ENCODE results near the gene RAB11A.
"Not testable (repeated sequence)": the region's sequence is repeated elsewhere in the genome, so short reads cannot be mapped to it uniquely, and the experiment has no call there.

RAB11A gene

DNA sequence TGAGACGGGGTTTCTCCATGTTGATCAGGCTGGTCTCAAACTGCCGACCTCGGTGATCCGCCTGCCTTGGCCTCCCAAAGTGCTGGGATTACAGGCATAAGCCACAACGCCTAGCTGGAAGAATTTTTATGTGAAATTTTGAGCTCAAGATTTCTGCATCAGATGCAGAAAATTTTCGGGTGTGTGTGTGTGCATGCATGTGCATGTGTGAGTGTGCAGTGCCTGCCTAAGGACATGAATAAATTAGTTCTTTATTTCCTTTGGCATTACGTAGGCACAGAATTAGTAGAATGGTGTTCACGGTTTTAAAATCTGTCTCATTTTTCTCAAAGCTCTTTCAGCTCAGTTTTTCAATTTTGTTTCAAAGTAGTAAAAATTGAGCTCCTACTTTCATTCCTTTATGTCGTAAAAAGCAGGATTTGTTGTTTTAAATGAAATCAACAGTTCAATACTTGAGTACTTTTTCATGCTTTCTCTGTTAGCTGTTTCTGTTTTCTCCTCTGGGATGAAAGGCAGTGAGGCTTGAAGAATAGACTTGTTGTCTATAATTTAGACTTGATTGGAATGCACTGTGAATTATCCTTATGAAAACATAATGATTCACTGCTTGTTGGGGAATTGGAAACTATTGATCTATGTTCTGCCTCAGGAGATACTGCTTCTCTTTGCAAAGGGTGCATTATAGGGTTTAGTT, 23.3 kb upstream of the RAB11A start:
- no peak for DNase-seq (ENCODE audit: low read depth in 3 of 3)

DNA sequence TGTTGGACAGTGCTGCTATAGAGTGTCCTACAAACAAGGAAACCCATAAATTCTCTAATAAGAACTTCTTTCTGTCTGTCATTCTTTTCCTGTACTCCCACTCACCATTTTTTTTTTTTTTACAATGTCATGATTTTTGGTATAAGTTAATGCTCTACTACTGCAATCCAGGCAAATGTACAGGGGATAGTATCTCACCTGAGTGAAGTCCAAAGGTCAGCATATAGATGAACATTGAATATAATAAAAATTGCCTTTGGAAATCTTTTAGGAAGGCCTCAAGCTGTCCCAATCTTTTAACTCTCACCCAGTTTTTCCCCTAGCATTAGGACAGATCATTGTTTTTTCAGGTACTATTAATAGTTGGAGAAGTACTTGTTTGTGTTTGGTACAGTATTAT, 21.3 kb upstream of the RAB11A start:
- DNase-seq (ENCODE audit: low read depth in 3 of 3), result no peak

DNA sequence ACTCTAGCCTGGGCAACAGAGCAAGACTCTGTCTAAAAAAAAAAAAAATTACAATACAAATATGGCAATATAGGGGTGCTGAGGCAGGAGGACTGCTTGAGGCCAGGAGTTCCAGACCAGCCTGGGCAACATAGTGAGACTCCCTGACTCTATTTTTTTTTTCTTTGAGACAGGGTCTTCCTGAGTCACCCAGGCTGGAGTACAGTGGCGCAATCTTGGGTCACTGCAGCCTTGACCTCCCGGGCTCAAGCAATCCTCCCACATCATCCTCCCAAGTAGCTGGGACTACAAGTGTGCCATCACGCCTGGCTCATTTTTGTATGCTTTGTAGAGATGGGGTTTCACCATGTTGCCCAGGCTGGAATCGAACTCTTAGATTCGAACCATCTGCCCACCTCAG, 17.3 kb upstream of the RAB11A start:
- DNase-seq (ENCODE audit: low read depth in 3 of 3), result no peak

DNA sequence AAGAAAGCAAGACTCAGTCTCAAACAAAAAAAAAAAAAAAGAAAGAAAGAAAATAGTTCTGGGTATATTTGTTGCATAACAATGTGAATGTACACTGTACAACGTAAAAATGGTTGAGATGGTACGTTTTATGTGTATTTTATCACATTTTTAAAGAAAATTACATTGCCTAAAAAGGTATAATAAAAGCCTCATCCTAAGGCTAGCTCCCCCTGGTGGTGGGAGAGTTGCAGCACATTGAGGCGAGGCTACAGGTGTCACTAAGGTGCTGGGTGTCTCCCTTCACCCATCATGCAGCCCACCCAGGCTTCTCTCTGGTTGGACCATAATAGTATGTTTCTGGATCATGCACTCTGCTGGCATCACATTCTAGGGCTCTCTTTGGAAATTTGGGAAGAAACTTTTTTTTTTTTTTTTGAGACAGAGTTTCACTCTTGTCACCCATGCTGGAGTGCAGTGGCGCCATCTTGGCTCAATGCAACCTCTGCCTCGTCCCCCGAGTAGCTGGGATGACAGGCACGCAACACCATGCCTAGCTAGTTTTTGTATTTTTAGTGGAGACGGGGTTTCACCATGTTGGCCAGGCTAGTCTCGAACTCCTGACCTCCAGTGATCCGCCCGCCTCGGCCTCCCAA, 12.4 kb upstream of the RAB11A start:
- peak; percentile 64 to 77 (median 74) for DNase-seq (ENCODE audit: low read depth in 3 of 3)

GRCh38 chr15:65857718-65858402, 11.4 kb upstream of the RAB11A start:
- no peak for DNase-seq (ENCODE audit: low read depth in 3 of 3)

DNA sequence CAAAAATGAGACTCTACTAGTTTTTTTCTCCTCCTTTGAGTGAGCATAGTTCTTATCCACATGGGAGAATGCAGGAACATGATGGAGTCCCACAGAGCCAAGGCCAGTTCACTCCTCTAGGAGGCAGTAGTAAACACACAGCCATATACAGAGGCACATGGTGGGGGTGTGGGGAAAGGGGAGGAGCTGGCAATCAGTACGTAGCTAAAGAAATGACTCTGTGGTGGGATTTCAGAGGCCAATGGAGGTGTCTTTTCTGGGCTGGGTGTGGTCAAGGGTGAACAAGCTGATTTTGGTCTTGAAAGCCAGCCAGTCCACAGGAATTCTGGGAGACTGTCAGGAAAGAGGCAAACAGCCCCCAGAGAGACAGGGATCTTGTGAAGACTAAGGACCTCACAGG, 6.6 kb upstream of the RAB11A start:
- peak; percentile 39 to 67 (median 62) for DNase-seq (ENCODE audit: low read depth in 3 of 3)

DNA sequence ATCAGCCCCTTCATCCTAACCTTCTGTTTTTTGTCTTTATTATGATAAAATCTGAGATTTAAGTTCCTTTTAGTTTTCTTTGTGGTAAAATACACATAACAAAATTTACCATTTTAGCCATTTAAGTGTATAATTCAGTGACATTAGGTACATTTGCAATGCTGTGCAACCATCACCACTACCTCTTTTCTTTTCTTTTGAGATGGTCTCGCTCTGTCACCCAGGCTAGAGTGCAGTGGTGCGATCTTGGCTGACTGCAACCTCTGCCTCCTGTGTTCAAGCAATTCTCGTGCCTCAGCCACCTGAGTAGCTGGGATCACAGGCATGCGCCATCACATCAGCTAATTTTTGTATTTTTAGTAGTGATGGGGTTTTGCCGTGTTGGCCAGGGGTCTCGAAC, 6.2 kb upstream of the RAB11A start:
- DNase-seq (ENCODE audit: low read depth in 3 of 3), result no peak

DNA sequence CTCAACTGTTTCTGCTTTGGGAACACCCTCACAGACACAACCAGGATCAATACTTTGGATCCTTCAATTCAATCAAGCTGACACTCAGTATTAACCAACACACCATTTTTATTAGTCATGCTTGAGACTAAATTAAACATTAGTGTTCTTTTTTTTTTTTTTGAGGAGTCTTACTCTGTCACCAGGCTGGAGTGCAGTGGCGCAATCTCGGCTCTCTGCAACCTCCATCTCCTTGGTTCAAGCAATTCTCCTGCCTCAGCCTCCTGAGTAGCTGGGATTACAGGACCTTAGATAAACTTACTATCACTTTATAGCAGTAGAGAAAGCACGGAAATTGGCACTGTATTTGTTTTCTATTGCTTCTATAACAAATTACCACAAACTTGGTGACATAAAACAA, 2.0 kb upstream of the RAB11A start:
- DNase-seq (ENCODE audit: low read depth in 3 of 3), result no peak

DNA sequence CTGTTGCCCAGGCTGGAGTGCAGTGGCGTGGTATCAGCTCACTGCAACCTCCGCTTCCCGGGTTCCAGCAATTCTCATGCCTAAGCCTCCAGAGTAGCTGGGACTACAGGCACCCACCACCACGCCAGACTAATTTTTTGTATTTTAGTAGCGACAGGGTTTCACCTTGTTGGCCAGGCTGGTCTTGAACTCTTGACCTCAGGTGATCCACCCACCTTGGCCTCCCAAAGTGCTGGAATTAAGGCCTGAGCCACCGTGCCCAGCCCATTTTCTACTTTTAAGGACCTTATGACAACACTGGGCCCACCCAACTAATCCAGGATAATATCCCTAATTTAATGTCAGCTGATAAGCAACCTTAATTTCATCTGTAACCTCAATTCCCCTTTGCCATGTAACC, 1.4 kb upstream of the RAB11A start:
- not testable (repeated sequence) for DNase-seq (ENCODE audit: low read depth in 3 of 3)

DNA sequence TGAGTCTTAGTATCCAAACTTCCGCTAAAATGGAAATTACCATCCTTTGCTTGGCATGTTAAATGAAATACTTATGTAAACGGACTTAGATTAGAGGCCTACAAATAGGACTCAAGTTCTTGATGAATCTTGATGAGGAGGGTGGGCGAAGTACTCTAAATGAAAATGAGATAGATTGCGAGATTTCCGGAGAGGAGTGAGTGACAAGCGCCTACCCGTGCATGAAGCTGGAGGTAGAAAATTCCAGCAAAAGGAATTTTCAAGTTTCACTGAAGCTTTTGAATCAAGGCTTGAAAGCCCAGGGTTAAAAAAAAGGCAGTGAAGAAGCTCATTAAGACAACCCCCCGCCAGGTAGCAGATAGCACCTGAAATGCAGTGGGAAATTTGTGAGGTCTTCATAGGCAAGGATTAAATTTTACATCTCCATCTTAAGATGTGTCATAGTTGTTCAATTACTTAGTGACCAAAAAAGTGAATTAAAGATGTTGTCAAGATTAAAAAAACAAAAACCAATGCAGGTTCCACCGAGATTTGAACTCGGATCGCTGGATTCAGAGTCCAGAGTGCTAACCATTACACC, 655 bp upstream of the RAB11A start:
- no peak for DNase-seq (ENCODE audit: low read depth in 3 of 3)

- no peak for DNase-seq (ENCODE audit: low read depth in 3 of 3)
These were observed 922 bp downstream of the RAB11A start for GRCh38 chr15:65869954-65870871.

DNA sequence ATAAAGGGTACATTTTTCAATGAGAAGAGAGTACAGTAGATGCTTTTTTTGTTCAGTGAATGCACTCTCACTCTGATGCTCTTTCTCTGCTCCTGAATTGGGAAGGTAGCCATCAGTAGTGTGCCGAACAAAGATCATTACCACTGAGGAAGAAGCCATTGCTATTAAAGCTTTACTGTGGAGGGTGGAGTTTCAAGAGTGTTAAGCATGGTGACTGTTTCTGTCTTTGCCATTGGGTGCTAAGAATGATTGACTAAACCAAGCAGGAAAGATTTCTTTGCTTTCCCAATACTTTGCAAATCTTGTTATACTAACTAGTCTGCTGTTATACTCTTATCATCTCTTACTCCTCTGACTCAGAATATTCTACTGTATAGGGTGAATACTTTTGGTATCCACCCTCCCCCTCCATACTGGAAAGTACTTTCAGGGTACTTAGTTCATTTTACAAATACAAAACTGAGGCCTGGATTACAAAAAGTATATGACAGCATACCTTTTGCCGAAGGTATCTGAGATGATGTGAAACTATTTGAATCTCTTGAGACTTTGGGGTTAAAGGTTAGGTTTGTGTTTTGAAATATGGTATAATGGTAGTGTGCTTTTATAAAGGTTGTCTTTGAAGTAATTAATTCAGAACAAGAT, 1.7 kb downstream of the RAB11A start:
- DNase-seq (ENCODE audit: low read depth in 3 of 3), result no peak

DNA sequence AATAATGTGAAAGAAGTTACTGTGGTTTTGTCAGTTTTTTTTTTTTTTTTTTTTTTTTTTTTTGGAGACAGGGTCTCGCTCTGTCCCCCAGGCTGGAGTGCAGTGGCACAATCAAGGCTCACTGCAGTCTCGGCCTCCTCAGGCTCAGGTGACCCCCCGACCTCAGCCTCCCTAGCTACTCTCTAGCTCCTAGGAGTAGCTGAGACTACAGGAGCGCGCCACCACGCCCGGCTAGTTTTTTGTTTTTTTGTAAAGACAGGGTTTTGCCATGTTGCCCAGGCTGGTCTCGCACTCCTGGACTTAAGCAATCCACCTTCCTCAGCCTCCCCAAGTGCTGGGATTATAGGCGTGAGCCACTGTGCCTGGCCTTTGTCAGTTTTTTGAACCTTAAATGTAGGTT, 2.6 kb downstream of the RAB11A start:
- DNase-seq (ENCODE audit: low read depth in 3 of 3), result not testable (repeated sequence)

- DNase-seq (ENCODE audit: low read depth in 3 of 3), result not testable (repeated sequence)
These were observed 3.3 kb downstream of the RAB11A start for GRCh38 chr15:65872596-65872995.

GRCh38 chr15:65873256-65873655, 4.0 kb downstream of the RAB11A start:
- DNase-seq (ENCODE audit: low read depth in 3 of 3), result no peak

- no peak for DNase-seq (ENCODE audit: low read depth in 3 of 3)
These were observed 6.2 kb downstream of the RAB11A start for GRCh38 chr15:65875458-65875857.

GRCh38 chr15:65877749-65878148, 8.5 kb downstream of the RAB11A start:
- no peak for DNase-seq (ENCODE audit: low read depth in 3 of 3)

DNA sequence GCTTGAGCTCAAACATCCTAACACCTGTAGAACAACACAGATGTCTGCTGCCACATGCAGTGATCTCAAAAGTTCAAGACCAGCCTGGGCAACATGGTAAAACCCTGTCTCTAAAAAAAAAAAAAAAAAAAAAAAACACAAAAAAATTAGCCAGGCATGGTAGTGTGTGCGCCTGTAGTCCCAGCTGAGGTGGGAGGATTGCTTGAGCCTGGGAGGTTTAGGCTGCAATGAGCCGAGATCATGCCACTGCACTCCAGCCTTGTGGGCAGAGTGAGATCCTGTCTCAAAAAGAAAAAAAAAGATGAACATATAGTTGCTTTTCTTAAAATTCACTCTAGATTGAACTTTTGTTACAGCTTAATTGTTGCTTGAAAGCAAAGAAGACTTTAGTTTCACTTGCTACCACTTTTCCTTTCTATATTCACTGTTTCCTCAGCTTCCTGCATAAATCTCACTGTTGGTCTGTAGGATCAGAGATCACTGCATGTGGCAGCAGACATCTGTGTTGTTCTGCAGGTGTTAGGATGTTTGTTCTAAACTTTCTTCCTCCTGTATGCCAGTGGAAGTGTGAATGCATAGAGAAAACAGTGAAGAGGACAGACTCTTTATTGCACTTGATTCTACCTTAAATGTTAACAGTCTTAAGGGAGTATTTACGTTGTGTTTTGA, 12.6 kb downstream of the RAB11A start:
- no peak for DNase-seq (ENCODE audit: low read depth in 3 of 3)

DNA sequence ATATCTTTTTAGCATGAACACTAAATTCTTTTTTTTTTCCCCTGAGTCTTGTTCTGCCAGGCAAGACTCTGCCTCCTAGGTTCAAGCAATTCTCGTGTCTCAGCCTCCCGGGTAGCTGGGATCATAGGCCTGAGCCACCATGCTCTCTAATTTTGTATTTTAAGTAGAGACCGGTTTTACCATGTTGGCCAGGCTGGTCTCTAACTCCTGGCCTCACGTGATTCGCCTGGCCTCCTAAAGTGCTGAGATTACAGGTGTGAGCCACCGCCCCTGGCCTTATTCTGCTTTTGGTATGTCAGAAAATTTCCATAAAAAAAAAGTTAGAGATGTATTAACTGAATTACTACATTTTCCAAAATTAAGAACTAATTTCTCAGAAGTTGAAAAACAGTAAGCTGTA, 14.3 kb downstream of the RAB11A start:
- DNase-seq (ENCODE audit: low read depth in 3 of 3), result no peak

DNA sequence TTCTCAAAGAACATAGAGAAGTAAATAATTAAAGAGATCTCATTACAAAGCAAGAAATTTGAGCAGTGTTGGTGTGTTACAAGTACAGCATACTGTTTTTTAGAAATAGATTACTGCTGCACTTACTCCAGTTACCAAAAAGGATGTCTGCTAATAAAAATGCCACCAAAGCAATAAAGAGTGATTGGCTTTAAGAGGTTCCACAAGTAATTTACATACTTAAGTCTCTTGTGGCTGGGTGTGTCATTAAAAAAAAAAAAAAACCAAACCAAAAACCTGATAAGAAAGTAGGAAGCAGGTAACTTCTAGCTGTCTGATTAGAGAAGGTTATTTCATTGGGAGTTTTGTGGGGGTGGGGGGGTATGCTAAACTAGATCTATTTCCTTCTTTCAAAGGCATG, 15.2 kb downstream of the RAB11A start:
- no peak for DNase-seq (ENCODE audit: low read depth in 3 of 3)

Data from stimulated activated CD4-positive, alpha-beta T cell treated with anti-CD3 and anti-CD28 coated beads, TNF-alpha, amount 100 ng/mL, for 48 hours (primary cell).